GM23338 (cell line): Measurements from ENCODE around the gene DDX4. TPM values are rescaled to one million over a fixed set of nuclear protein-coding genes. Genes with fewer than 3 reads are reported as not detected.

Experiments used
- ATAC-seq: fragments of 200-7000 bp; cut with Tn5 transposase; 3 replicates; pipeline ENCODE4 v1.9.1; 2020
- DNase-seq: peaks from one replicate; pipeline ENCODE4 v3.0.0-alpha.2; 2015; ENCODE audit warnings: low spot score
- H2AFZ ChIP-seq: fragments of 200-600 bp; sonication (generic); 2 replicates; pipeline ENCODE4 v1.8.0; 2016; ENCODE audit warnings: antibody characterized with exemption, mild to moderate bottlenecking, moderate library complexity
- H3F3A ChIP-seq: fragments of 200-600 bp; sonication (generic); replicated peaks from 2 replicates; pipeline ENCODE4 v1.8.0; 2017; ENCODE audit warnings: antibody characterized with exemption, mixed run types, low read depth
- H3K27ac ChIP-seq: fragments of 200-600 bp; sonication (generic); 2 replicates; pipeline ENCODE4 v1.6.1; 2016; ENCODE audit warnings: low read depth
- H3K27me3 ChIP-seq: fragments of 200-600 bp; sonication (generic); 2 replicates; pipeline ENCODE4 v1.8.0; 2016; ENCODE audit warnings: mild to moderate bottlenecking, mixed run types, moderate library complexity; ENCODE audit not compliant: insufficient read depth
- H3K36me3 ChIP-seq: fragments of 200-600 bp; sonication (generic); 2 replicates; pipeline ENCODE4 v1.8.0; 2016; ENCODE audit warnings: mild to moderate bottlenecking; ENCODE audit not compliant: insufficient read depth
- H3K4me1 ChIP-seq: fragments of 200-600 bp; sonication (generic); 2 replicates; pipeline ENCODE4 v1.8.0; 2016; ENCODE audit warnings: mild to moderate bottlenecking, moderate library complexity; ENCODE audit not compliant: insufficient read depth
- H3K4me2 ChIP-seq: fragments of 200-600 bp; sonication (generic); 2 replicates; pipeline ENCODE4 v1.7.1; 2017; ENCODE audit warnings: mixed run types
- H3K4me3 ChIP-seq: fragments of 200-600 bp; sonication (generic); 2 replicates; pipeline ENCODE4 v1.6.1; 2016; ENCODE audit warnings: mixed run types
- H3K79me2 ChIP-seq: fragments of 200-600 bp; sonication (generic); replicated peaks from 2 replicates; pipeline ENCODE4 v1.8.0; 2017; ENCODE audit warnings: mild to moderate bottlenecking; ENCODE audit not compliant: insufficient read depth
- H3K9me2 ChIP-seq: fragments of 200-600 bp; sonication (generic); 2 replicates; pipeline ENCODE4 v1.8.0; 2017; ENCODE audit not compliant: insufficient read depth
- H4K20me1 ChIP-seq: fragments of 200-600 bp; sonication (generic); replicated peaks from 2 replicates; pipeline ENCODE4 v1.8.0; 2017; ENCODE audit warnings: mild to moderate bottlenecking; ENCODE audit not compliant: insufficient read depth
- H3K27ac Mint-ChIP-seq: 2 replicates; pipeline ENCODE4 v1.8.0; 2020; ENCODE audit warnings: inconsistent platforms, mild to moderate bottlenecking, moderate library complexity, mixed read lengths
- H3K27me3 Mint-ChIP-seq: 3 replicates; pipeline ENCODE4 v1.8.0; 2022; ENCODE audit warnings: low read depth, mild to moderate bottlenecking, moderate library complexity, mixed read lengths, inconsistent platforms; ENCODE audit not compliant: insufficient read depth, poor library complexity
- H3K36me3 Mint-ChIP-seq: 3 replicates; pipeline ENCODE4 v1.8.0; 2021; ENCODE audit warnings: low read depth, mild to moderate bottlenecking, inconsistent platforms, moderate library complexity, mixed read lengths
- H3K4me1 Mint-ChIP-seq: 3 replicates; pipeline ENCODE4 v1.8.0; 2020; ENCODE audit warnings: mild to moderate bottlenecking, inconsistent platforms, mixed read lengths
- H3K4me3 Mint-ChIP-seq: 3 replicates; pipeline ENCODE4 v1.8.0; 2021; ENCODE audit warnings: moderate library complexity, mild to moderate bottlenecking, inconsistent platforms, mixed read lengths
- H3K9me3 Mint-ChIP-seq: 3 replicates; pipeline ENCODE4 v1.8.0; 2020; ENCODE audit warnings: moderate library complexity, mild to moderate bottlenecking, inconsistent platforms, mixed read lengths
- CREB1 ChIP-seq: fragments of 250-450 bp; sonication (Bioruptor Pico); IDR thresholded peaks from 2 replicates; pipeline ENCODE4 v1.5.0; 2020; ENCODE audit warnings: low read depth, mild to moderate bottlenecking, moderate library complexity
- EZH2 ChIP-seq: fragments of 200-600 bp; sonication (generic); IDR thresholded peaks from one replicate; pipeline ENCODE4 v1.8.0; 2017; ENCODE audit warnings: antibody characterized with exemption, mild to moderate bottlenecking, low read depth; ENCODE audit not compliant: unreplicated experiment
- EZH2phosphoT487 ChIP-seq: fragments of 200-600 bp; sonication (generic); IDR thresholded peaks from one replicate; pipeline ENCODE4 v1.8.1; 2018; ENCODE audit warnings: antibody characterized with exemption; ENCODE audit not compliant: unreplicated experiment
- POLR2AphosphoS5 ChIP-seq: IDR thresholded peaks from 2 replicates; pipeline ENCODE4 v1.6.1; 2016; ENCODE audit warnings: antibody characterized with exemption, low read depth
- ZNF114 ChIP-seq: fragments of 250-450 bp; sonication (Bioruptor Pico); IDR thresholded peaks from 2 replicates; pipeline ENCODE4 v1.5.0; 2020; ENCODE audit warnings: mild to moderate bottlenecking, moderate library complexity
- ZNF331 ChIP-seq: fragments of 250-450 bp; sonication (Bioruptor Pico); IDR thresholded peaks from 2 replicates; pipeline ENCODE4 v1.5.0; 2020; ENCODE audit warnings: low read depth, mild to moderate bottlenecking, moderate library complexity
- polyA plus RNA-seq: library from polyadenylated mRNA; unstranded; fragments of >200 nt; fragmentation: Nextera tagmentation; extraction: Ambion mirVana; gene quantifications from 2 replicates; pipeline ENCODE4 v1.2.1, GENCODE V29; 2016
- total RNA-seq: library from RNA; depleted of rRNA; stranded (reverse); fragments of >200 nt; shearing (Covaris generic); gene quantifications from 2 replicates; pipeline ENCODE4 v1.2.3, GENCODE V29; 2014
- TF ChIP-seq, protein P1 (sequence below), 2 experiments: fragments of 200-600 bp in 1 of 2; sonication (generic) in 1 of 2; conservative IDR thresholded peaks; 2 replicates each; pipeline versions ENCODE4 v1.5.1 to v1.6.1; 2016 to 2017; ENCODE audit warnings: antibody characterized with exemption in 2 of 2, low read depth in 2 of 2, mild to moderate bottlenecking in 2 of 2, moderate library complexity in 1 of 2
- TF ChIP-seq, protein P2 (sequence below): fragments of 250-450 bp; sonication (Bioruptor Pico); IDR thresholded peaks from 2 replicates; pipeline ENCODE4 v1.5.0; 2020; ENCODE audit warnings: mild to moderate bottlenecking, moderate library complexity
- TF ChIP-seq, protein P3 (sequence below): IDR thresholded peaks from one replicate; pipeline ENCODE4 v1.6.1; 2018; ENCODE audit warnings: antibody characterized with exemption; ENCODE audit not compliant: unreplicated experiment

Gene DDX4
- total and polyA plus RNA-seq, 2 experiments from 2014 or later: 0.83 TPM; not detected in 1

DNA sequence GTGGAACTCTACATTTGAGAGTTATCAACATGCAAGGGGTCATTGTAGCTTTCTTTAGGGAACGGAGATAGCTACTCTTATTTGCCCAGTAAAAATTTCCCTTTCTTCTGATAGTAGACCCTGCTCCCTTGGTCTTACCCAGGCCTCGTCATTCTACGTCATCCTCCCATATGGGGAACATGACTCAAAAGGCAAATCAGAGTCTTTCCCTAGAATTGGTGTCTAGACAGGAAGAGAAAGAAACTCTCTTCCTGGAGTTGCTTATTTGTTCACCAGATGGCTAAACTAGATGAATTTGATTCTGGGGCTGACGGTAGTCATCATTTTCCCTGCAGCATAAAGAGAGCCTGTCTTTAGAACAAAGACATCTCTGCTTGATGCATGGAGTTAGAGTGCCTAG lies 13.6 kb upstream of the DDX4 start:
- no peak for TF ChIP-seq ZNF331 (CRISPR knock-in tag)
- TF ChIP-seq, protein P1, sequence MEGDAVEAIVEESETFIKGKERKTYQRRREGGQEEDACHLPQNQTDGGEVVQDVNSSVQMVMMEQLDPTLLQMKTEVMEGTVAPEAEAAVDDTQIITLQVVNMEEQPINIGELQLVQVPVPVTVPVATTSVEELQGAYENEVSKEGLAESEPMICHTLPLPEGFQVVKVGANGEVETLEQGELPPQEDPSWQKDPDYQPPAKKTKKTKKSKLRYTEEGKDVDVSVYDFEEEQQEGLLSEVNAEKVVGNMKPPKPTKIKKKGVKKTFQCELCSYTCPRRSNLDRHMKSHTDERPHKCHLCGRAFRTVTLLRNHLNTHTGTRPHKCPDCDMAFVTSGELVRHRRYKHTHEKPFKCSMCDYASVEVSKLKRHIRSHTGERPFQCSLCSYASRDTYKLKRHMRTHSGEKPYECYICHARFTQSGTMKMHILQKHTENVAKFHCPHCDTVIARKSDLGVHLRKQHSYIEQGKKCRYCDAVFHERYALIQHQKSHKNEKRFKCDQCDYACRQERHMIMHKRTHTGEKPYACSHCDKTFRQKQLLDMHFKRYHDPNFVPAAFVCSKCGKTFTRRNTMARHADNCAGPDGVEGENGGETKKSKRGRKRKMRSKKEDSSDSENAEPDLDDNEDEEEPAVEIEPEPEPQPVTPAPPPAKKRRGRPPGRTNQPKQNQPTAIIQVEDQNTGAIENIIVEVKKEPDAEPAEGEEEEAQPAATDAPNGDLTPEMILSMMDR (conservative IDR thresholded peaks at IDR 0.05; ENCODE audit: low read depth in 2 of 2): no peak
- TF ChIP-seq CREB1 (CRISPR knock-in tag): no peak
- TF ChIP-seq ZNF114: no peak
- no peak for TF ChIP-seq POLR2AphosphoS5
- TF ChIP-seq, protein P2, sequence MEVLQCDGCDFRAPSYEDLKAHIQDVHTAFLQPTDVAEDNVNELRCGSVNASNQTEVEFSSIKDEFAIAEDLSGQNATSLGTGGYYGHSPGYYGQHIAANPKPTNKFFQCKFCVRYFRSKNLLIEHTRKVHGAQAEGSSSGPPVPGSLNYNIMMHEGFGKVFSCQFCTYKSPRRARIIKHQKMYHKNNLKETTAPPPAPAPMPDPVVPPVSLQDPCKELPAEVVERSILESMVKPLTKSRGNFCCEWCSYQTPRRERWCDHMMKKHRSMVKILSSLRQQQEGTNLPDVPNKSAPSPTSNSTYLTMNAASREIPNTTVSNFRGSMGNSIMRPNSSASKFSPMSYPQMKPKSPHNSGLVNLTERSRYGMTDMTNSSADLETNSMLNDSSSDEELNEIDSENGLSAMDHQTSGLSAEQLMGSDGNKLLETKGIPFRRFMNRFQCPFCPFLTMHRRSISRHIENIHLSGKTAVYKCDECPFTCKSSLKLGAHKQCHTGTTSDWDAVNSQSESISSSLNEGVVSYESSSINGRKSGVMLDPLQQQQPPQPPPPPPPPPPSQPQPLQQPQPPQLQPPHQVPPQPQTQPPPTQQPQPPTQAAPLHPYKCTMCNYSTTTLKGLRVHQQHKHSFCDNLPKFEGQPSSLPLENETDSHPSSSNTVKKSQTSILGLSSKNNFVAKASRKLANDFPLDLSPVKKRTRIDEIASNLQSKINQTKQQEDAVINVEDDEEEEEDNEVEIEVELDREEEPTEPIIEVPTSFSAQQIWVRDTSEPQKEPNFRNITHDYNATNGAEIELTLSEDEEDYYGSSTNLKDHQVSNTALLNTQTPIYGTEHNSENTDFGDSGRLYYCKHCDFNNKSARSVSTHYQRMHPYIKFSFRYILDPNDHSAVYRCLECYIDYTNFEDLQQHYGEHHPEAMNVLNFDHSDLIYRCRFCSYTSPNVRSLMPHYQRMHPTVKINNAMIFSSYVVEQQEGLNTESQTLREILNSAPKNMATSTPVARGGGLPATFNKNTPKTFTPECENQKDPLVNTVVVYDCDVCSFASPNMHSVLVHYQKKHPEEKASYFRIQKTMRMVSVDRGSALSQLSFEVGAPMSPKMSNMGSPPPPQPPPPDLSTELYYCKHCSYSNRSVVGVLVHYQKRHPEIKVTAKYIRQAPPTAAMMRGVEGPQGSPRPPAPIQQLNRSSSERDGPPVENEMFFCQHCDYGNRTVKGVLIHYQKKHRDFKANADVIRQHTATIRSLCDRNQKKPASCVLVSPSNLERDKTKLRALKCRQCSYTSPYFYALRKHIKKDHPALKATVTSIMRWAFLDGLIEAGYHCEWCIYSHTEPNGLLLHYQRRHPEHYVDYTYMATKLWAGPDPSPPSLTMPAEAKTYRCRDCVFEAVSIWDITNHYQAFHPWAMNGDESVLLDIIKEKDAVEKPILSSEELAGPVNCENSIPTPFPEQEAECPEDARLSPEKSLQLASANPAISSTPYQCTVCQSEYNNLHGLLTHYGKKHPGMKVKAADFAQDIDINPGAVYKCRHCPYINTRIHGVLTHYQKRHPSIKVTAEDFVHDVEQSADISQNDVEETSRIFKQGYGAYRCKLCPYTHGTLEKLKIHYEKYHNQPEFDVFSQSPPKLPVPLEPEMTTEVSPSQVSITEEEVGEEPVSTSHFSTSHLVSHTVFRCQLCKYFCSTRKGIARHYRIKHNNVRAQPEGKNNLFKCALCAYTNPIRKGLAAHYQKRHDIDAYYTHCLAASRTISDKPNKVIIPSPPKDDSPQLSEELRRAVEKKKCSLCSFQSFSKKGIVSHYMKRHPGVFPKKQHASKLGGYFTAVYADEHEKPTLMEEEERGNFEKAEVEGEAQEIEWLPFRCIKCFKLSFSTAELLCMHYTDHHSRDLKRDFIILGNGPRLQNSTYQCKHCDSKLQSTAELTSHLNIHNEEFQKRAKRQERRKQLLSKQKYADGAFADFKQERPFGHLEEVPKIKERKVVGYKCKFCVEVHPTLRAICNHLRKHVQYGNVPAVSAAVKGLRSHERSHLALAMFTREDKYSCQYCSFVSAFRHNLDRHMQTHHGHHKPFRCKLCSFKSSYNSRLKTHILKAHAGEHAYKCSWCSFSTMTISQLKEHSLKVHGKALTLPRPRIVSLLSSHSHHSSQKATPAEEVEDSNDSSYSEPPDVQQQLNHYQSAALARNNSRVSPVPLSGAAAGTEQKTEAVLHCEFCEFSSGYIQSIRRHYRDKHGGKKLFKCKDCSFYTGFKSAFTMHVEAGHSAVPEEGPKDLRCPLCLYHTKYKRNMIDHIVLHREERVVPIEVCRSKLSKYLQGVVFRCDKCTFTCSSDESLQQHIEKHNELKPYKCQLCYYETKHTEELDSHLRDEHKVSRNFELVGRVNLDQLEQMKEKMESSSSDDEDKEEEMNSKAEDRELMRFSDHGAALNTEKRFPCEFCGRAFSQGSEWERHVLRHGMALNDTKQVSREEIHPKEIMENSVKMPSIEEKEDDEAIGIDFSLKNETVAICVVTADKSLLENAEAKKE (CRISPR knock-in tag): no peak
- TF ChIP-seq, protein P3, sequence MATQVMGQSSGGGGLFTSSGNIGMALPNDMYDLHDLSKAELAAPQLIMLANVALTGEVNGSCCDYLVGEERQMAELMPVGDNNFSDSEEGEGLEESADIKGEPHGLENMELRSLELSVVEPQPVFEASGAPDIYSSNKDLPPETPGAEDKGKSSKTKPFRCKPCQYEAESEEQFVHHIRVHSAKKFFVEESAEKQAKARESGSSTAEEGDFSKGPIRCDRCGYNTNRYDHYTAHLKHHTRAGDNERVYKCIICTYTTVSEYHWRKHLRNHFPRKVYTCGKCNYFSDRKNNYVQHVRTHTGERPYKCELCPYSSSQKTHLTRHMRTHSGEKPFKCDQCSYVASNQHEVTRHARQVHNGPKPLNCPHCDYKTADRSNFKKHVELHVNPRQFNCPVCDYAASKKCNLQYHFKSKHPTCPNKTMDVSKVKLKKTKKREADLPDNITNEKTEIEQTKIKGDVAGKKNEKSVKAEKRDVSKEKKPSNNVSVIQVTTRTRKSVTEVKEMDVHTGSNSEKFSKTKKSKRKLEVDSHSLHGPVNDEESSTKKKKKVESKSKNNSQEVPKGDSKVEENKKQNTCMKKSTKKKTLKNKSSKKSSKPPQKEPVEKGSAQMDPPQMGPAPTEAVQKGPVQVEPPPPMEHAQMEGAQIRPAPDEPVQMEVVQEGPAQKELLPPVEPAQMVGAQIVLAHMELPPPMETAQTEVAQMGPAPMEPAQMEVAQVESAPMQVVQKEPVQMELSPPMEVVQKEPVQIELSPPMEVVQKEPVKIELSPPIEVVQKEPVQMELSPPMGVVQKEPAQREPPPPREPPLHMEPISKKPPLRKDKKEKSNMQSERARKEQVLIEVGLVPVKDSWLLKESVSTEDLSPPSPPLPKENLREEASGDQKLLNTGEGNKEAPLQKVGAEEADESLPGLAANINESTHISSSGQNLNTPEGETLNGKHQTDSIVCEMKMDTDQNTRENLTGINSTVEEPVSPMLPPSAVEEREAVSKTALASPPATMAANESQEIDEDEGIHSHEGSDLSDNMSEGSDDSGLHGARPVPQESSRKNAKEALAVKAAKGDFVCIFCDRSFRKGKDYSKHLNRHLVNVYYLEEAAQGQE: no peak
- TF ChIP-seq EZH2phosphoT487: no peak
- TF ChIP-seq EZH2: no peak
- ATAC-seq: no peak
- Histone ChIP-seq H4K20me1 (no peaks in the 10 kb centered on the region), H3K4me1 (no peaks in the 10 kb centered on the region), H3F3A (no peaks in the 10 kb centered on the region), H3K36me3 (no peaks in the 10 kb centered on the region), H3K27me3 (no peaks in the 10 kb centered on the region), H3K27ac (no peak overlapping the region), H3K79me2 (no peaks in the 10 kb centered on the region), H3K4me3 (no peak overlapping the region), H3K9me2 (no peaks in the 10 kb centered on the region), H2AFZ (no peak overlapping the region), H3K4me2 (no peak overlapping the region)
- DNase-seq: no peak
- Mint-ChIP-seq H3K36me3 (peaks cover 2% of the 10 kb centered on the region; the same call in 2 of the 3 replicates), H3K9me3 (peaks cover 2% of the 10 kb centered on the region), H3K27ac (no peak overlapping the region), H3K27me3 (no peaks in the 10 kb centered on the region), H3K4me1 (no peaks in the 10 kb centered on the region), H3K4me3 (no peak overlapping the region)
